UCSD-AML1 (cell line): ENCODE results near the gene SPDYE17.
"Not testable (repeated sequence)": the region's sequence is repeated elsewhere in the genome, so short reads cannot be mapped to it uniquely, and the experiment has no call there.

Experiments
- DNase-seq: peaks from one replicate; lab custom pipeline; 2025; ENCODE audit not compliant: unreplicated experiment; lab: John Stamatoyannopoulos, UW

The SPDYE17 gene

GRCh38 chr7:76972391-76972790 lies 59.8 kb downstream of the SPDYE17 start:
- not testable (repeated sequence) for DNase-seq
